Left renal pelvis (tissue), 4 donors: Measurements from ENCODE around the gene F2RL1. TPM values are rescaled to one million over a fixed set of nuclear protein-coding genes. Genes with fewer than 3 reads are reported as not detected.
"Not testable (repeated sequence)": the region's sequence is repeated elsewhere in the genome, so short reads cannot be mapped to it uniquely, and the experiment has no call there.

Experiments
- DNase-seq, 4 donors: peaks; one replicate each; pipeline ENCODE4 v3.0.0-alpha.2; 2013; ENCODE audit warnings: low read depth in 4 of 4, low spot score in 3 of 4
- polyA plus RNA-seq, 4 donors: library from polyadenylated mRNA; unstranded; fragments of 120-200 nt; gene quantifications; one replicate each; pipeline ENCODE4 v1.2.1, GENCODE V29; 2013; ENCODE audit not compliant: insufficient read length in 4 of 4

The F2RL1 gene
- polyA plus RNA-seq, 4 donors, result 1.0 to 37.8 (median 33.2) TPM

DNA sequence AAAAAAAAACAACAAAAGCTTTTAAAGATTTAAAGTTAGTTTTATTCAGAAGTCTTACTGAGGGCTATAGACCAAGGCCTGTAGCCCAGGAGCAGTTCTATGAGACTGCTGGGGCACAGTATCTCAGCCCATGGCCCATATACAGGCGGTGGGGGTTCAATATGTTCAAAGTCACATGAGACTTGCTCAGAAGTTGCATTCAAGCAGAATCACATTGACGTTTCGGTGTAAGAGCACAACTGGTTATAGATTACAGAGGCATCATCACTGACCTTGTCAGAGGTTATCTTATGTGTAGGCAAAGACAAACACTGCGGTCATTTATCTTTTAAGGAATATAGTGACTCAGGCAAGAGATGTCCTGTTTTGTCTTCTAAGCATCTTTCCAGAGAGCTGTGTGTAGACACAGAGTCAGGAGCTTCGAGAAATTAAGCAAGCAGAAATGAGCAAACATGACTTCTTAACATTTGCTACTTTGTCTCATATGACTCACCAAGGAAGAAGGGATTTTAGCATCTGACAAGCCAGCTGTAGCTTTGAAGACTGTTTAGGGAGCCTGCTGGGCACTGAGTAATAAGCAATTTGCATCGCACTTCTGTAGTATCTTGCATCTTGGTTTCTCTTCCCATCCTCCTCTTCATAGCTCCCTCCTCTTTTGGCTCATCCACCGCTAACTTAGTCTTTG is 12.9 kb upstream of the F2RL1 start:
- DNase-seq, result no peak

DNA sequence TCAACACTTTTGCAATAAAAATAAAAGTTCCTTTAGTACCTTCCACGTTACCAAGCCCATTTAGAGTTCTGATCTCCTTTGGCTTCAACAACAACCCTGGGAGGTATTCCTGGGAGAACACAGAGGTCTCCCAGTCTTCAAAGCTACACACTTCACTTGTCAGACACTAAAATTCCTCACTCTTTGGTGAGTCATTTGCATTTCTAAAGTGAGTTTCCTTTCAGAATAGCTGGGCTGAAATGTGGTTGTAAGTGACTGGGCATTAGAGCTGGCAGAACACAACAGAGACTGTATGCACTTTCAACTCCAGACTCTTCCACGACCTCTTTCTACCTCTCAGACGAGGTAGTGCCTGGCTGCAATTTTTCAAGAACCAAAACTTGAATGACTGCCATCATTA is 11.5 kb upstream of the F2RL1 start:
- no peak for DNase-seq

- DNase-seq, result no peak
Observed at GRCh38 chr5:76808141-76808691, 10.6 kb upstream of the F2RL1 start.

- no peak for DNase-seq
Observed at GRCh38 chr5:76809141-76809540, 9.7 kb upstream of the F2RL1 start.

DNA sequence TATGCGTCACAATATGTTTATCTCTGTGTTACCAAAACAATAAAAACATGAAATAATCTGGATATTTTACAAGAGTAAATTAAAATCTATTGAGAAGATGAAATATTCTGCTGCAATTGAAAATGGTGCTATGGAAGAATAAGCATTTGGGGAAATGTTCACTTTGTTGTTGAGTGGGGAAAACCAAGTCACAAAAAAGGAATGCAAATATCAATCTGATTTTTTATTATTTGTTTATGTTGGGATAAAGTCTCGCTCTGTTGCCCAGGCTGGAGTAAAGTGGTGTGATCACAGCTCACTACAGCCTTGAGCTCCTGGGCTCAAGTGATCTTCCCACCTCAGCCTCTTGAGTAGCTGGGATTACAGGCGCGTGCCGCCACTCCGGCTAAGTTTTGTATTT is 8.6 kb upstream of the F2RL1 start:
- DNase-seq, result no peak

GRCh38 chr5:76811214-76811613 is 7.6 kb upstream of the F2RL1 start:
- DNase-seq, result no peak

DNA sequence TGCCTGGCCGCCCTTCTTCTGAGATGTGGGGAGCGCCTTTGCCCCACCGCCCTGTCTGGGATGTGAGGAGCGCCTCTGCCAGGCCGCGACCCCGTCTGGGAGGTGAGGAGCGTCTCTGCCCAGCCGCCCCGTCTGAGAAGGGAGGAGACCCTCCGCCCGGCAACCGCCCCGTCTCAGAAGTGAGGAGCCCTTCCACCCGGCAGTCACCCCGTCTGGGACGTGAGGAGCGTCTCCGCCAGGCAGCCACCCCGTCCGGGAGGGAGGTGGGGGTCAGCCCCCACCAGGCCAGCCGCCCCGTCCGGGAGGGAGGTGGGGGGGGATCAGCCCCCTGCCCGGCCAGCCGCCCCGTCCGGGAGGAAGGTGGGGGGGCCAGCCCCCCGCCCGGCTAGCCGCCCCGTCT is 6.6 kb upstream of the F2RL1 start:
- DNase-seq, result not testable (repeated sequence)

DNA sequence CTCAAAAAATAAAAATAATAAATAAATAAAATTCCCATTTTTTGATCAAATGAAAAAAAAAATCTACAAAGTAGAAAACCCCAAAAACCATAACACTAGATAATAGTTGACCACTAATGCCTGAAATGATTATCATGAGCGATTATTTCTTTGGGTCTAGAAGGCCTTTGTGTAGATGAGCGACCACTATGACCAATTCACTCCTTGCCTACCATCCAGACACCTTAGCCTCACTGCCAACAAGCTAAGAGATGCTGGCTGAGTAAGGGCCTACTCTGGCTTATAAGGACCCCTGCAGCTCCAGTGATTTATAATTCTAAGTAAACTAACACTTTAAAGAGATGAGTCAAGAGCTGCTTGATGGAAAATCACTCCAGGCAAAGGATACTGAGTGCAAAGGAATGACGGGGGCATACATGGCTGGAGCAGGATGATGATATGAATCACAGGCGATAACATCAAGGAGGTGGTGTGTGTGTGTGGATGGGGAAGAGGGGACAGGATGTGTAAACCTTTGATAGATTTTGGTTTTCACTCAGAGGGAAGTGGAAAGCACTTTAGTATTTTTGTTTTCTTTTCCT is 4.8 kb upstream of the F2RL1 start:
- no peak for DNase-seq

DNA sequence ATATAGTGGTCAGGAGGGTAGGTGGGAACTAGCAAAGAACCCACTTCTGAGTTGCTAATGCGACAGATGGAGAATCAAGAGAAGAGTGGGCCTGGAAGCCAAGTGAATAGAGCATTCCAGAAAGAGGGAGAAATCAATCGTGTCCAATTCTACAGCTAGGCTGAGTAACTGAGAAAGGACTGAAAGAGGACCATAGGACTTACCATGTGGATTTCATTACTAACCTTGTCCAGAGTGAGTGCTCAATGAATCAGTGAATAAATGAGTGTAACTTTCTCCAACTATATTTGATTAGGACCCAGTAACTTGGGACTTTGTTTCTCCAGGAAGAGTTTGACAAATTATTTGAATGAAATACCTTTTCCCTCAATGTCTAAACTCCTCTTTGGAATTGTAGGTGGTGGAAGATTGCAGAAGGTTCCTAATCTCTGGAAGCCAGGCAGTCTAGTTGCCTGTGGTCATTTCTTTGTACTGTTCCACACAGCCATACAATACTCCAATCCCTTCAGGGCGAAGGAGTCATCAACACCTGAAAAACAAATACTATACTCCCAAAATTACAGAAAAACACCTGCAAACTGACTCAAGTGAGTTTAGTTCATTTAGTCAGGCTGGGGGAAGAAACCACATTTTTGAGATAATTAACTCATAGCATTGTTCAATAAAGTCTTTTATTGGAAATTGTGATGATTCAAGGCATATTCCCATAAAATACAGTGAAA is 2.6 kb upstream of the F2RL1 start:
- DNase-seq, result no peak

DNA sequence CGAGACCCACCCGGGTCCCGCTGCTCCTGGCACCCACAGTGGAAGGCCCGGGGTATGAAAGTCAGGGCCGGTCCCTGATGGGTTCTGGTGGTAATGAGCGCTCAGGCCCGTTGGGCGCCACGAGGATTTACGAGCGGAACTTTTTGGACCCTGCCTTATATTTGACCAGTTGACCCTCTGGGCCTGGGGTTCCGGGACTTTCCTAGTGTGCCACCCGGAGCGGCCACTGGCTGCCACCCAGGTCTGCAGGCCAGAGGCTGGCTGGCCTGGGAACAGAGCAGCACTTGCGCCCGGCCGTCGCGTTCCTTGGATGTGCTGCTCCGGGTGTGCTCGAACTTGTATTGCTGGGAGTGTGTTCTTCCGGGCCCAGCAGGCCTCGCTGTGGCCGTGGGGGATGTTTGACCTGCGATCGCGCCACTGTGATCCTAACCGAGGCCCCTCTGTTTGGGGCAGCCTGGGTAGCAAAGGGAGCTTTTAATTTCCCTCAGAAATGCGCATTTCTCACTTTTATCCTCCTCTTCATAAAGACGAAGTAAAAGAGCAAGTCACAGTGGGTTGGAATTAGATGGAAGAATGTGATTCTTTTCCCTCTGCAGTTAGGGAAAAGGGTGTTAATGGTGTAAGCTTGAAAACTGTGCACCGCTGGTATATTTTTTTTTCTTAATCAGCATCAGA is 1.2 kb downstream of the F2RL1 start:
- no peak for DNase-seq

DNA sequence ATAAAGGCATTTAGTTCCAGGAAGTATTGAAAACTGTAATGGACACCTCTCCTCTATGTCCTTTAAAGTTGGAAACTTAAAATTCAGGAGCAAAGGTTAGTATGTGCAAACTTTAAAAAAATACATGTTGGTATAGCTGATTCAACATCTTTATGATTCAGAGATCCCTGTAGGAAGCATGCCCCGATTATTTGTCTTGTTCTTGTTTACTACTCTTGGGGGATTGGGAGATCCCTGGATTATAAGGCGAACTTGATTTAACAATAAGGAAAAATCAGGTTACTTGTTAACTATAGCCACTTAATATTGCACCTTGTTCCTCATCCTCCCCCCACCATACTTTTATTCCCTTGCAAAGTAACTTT is 1.7 kb downstream of the F2RL1 start:
- DNase-seq, result no peak

GRCh38 chr5:76821136-76821535 is 2.3 kb downstream of the F2RL1 start:
- no peak for DNase-seq

GRCh38 chr5:76822105-76822731 is 3.4 kb downstream of the F2RL1 start:
- DNase-seq, result not testable (repeated sequence)

DNA sequence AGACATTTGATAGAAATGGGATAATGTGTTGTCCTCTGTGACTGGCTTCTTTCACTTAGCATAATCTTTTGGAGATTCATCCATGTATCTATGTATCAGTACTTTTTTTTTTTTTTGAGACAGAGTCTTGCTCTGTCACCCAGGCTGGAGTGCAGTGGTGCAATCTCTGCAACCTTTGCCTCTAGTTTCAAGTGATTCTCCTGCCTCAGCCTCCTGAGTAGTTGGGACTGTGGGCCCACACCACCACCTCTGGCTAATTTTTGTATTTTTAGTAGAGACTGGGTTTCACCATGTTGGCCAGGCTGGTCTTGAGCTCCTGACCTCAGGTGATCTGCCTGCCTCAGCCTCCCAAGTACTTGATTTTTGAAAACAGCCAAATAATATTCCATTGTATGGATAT is 7.6 kb downstream of the F2RL1 start:
- not testable (repeated sequence) for DNase-seq

- no peak for DNase-seq
Observed at GRCh38 chr5:76831110-76831452, 12.3 kb downstream of the F2RL1 start.

DNA sequence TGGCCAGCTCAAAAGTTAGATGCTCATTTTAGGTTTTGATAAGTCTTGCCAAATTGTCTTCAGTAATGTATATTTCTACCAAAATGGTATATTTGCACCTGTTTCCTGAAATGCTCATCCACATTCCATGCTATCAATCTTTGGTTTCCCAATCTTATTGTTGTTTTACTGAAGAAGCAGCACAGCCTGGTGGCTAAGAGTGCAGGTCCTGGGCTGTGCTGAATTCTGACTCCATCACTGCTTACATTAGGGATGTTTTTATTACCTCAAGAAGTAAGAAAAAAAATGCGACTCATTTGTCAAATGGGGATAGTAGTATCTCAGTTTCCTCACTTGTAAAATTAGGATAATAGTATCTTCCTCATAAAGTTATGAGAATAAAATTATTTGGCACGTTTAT is 17.4 kb downstream of the F2RL1 start:
- DNase-seq, result no peak

DNA sequence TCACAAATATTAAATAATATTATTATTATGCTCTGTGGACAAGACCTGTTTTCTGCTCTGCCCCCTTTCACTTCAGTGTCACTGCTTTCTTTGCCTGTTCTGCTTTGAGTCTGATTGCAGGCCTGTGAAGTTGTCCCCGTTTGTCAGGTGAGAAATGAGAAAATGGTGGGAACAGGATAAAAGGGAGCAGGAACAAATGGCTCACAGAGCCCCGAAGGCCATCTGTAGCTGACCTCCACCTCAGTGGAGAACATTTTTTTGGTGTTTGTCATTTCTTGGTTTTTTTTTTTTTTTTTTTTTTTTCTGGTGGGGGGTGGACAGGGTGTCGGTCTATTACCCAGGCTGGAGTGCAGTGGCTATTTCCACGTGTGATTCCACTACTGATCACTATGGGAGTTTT is 17.8 kb downstream of the F2RL1 start:
- no peak for DNase-seq

DNA sequence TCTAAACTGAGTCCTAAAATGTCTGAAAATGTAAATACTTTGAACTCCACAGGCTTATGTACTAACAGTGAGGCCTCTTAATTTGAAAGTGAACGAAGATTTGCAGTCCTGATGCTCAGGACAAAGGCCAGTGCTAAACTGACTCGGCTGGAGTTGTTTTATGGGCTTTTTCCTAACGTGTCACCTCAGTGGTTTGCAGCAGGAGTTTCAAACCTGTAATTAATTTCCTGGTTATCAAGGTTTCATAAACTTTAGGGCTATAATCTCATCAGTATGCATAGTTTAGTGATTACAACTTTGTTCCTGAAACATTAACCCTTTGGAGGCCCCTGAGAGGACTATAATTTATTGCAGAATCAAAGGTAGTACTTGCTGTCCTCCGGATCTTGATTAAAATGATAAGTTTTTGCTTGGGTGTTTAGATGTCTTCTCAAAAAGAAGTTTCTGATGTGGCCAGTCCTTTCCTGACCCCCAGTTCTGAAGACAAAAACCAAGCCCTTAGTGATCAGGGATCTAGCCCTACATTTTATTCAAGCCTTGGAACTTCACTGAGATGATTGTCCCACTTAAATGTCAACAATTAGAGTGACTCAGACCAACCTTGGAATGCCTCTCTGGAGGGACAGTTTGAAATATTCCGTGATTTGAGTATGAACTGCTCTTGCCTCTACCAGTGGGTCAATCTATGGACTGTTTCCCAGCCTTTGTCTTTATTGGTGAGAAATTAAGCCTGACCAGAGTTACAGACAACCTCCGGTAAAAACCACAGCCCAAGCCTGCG is 19.8 kb downstream of the F2RL1 start:
- DNase-seq, result no peak

DNA sequence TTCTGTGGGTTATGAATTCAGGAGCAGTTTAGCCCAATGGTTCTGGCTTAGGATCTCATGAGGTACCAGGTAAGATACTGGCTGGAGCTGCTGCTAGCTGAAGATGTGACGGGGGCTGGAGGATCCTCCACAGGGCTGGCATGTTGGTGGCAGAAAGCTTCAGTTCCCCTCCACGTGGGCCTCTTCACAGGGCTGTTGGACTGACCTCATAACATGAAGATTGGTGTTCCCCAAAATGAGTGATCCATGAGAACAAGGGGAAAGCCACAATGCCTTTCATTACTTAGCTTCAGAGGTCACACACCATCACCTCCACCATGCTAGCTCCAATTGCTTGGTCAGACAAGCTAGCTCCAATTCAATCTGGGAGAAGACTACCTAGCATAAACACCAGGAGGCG is 22.5 kb downstream of the F2RL1 start:
- no peak for DNase-seq

GRCh38 chr5:76845890-76846289 is 27.1 kb downstream of the F2RL1 start:
- no peak for DNase-seq
